ENCODE measurements around the gene MYOF.
A peak's percentile ranks its signal among the peaks of the same experiment; 100 is the strongest.
"Not testable (repeated sequence)": the region's sequence is repeated elsewhere in the genome, so short reads cannot be mapped to it uniquely, and the experiment has no call there.

Gene MYOF

DNA sequence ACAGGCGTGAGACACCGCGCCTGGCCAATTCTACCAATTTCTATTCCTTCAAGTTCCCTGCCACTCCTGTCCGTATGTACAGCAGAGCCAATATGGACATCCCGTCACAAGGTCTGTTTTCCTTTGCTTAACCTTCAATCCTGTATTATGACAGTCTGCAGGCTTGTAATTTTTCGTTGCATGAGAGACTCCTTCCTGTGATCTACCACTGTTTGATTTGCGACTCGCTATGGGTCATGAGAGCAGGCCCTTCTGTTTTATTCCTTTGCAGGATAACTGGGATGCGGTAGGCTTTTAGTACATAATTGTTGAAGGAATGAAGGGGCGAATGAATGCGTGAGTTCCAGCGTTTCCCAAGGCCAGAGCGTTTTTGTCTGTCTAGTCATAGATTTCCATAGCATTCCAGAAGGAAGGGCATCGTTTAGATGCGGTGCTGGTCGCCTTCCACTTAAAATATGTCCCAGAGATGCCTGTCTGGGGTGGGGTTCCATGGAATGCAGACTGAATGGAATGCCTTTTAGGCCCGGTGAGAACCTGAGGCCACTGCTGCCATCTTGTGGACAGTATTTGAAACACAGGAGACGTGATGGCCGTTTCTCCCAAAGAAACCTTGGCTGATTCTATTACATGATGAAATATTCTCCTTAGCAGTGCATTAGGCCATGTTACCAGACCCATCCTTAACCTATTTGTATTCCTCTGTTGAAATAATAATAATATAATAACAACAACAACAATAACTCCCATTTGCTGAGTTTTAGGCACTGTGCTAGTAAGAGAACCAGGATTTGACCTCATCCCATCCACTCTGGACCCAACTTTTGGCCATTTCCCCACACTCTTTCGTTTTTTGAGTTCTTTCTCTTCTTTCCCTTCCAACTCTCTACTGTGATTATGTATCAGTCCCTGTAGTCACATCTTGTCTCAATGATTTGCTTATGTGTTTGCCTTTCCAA lies 193.2 kb downstream of the MYOF start:
- DNase-seq (ENCODE audit: low spot score): peak; percentile 67

DNA sequence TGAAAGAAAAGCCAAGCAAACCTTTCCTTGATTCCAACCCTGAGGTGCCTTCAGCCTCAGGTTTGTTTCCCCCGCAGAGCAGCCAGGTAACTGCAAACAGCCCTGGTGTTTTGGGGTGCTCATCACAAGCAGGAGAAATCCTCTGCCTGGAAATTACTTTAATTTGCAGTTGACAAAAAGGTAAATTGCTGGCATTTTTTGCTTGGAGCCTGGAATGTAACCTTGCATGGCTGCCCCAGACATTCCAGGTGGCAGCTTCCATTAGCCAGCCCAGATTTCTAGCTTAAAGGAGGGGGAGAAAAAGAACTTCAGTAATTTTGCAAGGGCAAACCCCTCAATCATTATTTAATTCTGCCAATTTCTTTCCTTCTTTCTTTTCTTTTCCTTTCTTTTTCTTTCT lies 194.4 kb downstream of the MYOF start:
- no peak for DNase-seq (ENCODE audit: low spot score)

DNA sequence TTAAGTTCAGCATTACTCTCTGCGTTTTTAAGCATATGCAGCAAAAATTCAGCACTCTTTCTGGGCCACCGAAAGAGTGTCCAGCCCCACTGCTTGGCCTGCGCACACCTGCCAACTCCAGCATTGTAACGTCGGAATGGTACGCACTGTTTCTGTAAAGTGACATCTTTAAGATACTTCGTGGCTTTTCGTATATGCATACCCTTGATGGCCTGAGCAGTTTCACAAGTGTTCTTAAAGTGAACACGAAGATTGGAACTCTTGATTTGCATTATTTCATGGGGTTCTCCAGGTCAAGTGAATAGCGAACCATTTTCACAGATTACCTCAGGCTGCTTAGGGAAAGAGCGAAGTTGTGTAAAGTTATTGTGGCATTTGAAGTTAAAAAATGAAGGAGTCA lies 197.9 kb downstream of the MYOF start:
- not testable (repeated sequence) for DNase-seq (ENCODE audit: low spot score)

DNA sequence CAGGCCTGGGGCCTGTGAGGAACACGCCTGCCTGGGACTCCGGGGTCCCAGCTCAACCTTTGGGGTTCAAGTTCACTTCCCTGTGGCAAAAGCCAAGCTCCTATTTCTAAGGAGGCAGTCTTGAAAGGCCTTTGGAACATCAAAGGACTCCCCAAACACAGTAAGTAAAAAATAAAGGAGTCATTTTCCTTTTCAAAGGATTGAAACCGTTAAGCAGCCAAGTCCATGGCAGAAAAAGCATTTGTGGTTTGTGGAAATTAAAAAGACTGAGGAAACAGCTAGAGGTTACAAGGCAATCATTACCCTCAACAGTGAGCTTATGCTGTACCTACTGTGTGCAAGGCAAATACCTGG lies 200.8 kb downstream of the MYOF start:
- DNase-seq (ENCODE audit: low spot score): no peak

DNA sequence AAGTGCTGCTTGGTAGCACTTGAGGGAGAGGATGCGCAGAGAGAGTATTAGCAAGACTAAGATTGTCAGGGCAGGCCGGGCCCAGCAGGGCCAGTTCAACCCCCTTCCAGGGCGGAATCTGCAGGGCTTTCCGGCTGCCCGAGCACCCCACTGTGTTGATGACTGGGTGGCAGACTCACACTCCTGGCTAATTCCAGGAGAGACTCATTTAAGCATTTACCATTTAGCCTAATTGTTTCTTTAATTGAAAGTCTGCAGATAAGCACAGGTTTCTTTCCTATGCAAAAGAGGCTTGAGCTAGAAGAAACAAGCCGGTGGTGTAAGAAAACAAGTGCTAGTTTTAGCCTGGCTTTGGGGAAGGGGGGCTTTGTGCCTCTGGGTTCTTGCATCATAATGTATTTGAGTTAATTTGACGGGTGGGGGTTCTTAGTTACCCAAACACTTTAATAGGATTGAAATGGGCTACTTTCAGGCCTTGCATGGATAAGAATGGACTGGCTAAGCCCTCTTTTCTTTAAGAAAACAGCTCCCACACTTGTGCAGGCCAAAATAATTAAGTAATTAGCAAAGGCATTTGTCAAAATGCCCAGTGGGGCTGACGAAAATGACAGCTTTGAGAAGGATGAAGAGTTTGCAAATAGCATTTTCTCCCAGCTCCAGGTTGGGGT lies 201.3 kb downstream of the MYOF start:
- no peak for DNase-seq (ENCODE audit: low spot score)

DNA sequence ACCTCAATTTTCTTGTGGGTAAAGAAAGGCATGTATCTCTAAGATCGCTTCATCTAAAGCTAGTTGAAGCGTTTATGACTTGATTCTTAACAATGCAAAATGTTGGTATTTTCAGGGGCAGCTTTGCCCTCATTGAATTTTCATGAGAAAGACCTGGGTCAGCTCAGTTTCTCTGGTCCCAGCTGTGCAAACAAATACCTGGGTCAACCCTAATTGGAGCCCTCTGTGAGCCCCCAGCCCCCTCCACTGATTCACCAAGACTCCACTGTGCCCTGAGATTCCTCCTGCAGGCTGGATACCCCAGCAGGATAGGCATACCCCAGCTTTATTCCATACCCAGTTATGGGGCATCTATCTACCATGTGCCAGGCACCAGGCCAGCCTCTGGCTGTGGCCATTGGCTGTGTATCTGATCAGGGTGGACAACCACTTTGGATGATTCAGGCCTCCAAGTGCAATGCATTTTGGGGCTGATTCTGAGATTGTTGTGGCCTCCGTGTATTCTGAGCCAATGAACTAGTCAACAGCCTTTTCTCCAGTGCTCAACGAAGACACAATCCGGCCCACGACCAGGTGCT lies 201.9 kb downstream of the MYOF start:
- DNase-seq (ENCODE audit: low spot score): no peak

DNA sequence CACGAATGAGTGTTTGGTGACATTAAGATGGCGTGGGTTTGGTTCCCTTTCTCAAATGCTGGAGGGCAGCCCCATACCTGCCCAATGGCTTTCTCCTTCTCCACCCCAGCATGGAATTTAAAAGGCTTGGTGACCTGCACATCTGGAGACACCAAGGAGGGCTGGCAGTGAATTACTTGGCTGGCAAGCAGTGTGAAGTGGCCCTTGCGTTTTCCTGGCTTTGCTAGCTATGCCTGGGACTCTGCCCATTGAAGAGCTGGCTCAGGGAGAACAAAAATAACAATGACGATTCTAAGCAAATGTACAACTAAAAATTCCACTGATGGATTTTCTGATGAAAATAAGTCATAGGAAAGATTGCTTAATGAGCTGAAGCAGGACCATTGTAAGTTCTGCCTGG lies 204.8 kb downstream of the MYOF start:
- DNase-seq (ENCODE audit: low spot score): no peak

DNA sequence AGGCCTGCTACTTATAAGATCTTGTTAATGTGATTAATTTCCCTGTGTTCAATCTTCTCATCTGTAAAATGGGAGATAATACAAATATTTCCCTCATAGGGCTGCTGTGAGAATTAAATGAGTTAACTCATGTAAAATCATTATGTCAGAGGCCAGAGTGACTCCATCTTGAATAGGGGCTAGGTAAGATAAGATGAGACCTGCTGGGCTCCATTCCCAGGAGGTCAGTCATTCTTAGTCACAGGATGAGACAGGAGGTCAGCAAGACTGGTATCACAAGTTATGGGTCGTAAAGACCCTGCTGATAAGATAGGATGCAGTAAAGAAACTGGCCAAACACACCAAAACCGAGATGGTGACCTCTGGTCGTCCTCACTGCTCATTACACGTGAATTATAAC lies 207.7 kb downstream of the MYOF start:
- DNase-seq (ENCODE audit: low spot score): no peak

DNA sequence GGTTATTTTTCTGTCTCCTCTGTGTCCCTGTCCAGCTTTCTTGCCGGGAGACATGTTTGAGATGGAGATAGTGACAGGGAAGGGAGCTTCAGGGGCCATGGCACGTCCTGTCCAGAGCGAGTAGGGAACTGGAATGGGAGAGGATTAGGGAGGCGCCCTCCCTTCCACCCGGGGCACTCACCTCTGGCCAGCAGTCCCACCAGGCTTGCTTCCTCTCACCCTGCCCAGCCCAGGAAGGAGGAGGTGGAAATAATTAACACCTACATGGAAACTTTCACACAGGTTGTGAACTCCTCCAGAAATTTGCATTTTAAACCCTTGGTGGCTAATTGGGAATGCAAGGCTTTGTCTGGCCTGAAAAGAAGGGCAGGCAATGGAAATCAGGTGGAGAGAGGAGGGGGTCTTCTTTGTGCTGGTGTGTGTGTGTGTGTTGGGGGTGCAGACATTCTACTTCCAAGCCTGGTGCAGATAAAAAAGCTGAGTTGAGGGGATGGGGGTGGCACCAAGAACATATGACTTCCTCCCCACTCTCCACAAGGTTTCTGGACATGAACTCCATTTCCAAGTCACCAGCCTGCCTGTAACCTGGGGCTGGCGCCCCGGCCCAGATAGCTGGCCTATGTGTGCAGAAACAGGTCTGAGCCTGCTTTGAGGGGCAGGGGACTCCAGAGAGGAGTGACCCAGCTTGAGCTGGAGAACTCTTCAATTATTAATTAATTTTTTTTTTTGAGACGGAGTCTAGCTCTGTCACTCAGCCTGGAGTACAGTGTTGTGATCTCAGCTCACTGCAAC lies 209.1 kb downstream of the MYOF start:
- no peak for DNase-seq (ENCODE audit: low spot score)

DNA sequence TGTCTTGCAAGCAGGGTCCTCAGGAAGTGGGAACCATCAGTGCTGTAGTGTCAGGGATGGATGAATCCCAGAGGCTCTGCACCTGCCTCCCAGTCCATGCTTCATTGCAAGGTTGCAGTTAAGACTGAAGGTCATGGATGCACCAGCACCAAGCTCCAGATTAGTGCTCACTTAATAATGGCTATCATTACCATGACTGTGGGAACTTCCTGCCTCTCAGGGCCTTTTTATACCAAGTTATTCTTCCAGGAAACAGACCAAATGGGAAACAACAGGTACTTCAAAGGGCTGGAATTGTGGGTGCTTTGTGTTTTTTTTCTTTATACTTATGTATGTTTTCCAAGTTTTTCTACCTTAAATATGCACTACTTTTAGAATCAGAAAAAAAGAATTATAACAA lies 210.8 kb downstream of the MYOF start:
- DNase-seq (ENCODE audit: low spot score): no peak

DNA sequence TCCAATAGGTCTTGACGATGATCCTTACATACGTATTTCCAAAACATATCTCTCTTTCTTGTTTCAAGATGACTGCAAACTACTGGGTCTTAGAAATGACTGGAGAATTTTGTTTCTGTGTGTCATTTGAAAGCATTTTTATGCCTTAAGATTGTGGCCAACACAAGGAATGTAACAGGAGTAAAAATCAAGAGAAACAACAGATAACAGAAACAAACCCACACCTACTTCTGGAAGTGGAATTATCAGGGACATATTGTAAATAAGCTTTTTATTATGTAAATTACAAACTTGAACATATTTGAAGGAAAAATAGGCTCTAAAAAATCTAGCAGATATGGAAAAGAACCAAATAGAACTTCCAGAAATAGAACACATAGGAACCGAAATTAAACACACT lies 212.9 kb downstream of the MYOF start:
- no peak for DNase-seq (ENCODE audit: low spot score)

DNA sequence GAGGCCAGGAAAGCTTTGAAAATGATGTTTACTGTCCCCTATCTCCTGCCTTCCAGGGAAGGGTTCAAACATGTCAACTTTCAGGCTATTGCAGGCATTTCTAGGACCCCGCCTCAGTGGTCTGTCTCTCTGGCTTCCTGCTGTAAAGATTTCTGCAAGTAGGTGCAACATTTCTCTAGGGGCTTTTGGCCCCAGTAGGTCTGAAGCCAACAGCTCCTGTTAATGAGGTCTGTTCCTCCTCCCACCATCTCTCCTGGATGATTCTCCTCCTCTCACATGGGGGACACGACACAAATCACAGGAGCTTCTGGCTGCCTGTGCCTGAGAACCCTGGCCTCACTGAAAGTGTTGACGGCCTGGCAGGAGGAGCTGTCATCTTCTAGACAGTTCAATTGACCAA lies 214.1 kb downstream of the MYOF start:
- DNase-seq (ENCODE audit: low spot score): no peak

DNA sequence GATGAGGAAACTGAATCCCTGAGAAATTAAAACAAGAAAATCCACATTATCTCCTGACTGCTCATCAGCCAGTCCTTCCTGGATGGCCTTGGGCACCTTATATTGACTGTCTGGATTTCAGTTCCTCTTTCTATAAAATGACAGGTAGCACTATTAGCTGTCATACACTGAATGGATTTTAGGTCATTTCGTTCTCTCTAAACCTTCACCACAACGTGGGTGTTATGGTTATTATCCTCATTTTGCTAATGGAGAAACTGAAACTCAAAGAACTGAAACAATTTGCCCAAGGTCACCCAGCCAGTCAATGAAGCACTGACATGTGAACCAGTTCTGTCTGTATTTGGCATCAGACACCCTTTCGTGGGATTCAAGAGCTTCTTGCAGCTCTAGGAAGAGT lies 214.6 kb downstream of the MYOF start:
- no peak for DNase-seq (ENCODE audit: low spot score)

DNA sequence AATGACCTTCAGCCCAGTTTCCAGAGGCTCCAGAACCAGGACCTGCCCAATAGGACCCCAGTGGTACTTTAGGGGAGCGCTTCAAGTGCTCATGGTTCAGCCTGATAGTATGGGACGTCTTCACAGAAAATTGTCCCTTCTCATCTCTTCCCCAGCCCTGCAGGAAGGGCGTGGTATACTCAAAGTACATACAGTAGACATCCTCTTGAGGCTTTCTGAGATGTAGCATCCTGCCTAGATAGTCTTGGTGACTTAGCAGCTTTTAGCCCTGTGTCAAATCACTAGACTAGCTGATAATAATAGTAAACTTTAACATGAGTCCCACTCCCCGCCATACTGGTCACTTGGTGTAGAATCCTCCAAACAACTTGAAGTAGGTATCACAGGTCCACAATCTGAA lies 215.3 kb downstream of the MYOF start:
- no peak for DNase-seq (ENCODE audit: low spot score)

DNA sequence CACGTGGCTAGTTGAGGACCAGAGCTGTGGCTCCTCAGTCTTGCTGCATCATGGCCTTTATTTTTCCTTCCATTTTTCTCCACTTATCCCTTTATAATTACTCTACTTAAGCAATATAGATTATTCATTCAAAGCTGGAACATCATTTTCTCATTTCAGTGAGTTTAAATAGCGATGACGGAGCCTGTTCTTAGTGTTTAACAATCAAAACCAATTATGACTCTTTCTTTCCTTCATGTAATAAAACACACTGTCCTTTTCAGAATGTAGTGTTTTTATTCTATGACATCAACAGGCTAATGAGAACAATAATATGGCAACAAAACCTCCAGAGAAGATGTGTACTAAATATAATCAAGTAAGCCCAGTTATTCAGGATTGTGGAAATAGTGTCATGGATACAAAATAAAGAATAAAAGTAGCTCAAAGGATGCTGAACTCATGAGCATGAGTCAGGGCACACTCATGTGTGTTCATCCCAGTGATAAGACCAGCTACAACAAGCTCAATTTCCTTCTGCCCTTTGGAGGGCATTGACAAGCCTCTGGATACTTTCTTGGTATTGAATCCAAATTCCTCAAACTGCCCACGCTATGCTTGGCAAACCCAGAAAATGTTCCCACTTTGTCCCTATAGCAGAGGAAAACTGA lies 220.0 kb downstream of the MYOF start:
- DNase-seq (ENCODE audit: low spot score): peak; percentile 55

DNA sequence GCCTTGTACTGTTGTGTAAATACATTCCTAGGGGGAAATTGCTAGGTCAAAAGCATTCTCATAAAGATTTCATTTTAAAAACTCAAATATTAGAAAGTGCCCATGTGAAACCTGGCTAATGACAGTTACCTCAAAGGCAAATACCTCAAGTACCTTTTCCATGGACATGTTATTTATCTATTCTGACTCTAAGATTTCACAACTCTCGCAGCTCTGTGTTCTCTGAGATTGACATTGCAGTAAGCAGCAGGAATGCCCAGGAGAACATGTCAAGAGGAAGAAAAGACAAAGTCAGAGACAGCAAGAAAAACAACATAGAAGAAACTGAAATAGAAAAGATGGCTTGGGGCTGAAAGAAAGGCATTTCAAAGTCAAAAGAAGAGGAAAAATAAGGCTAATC lies 221.0 kb downstream of the MYOF start:
- no peak for DNase-seq (ENCODE audit: low spot score)

DNA sequence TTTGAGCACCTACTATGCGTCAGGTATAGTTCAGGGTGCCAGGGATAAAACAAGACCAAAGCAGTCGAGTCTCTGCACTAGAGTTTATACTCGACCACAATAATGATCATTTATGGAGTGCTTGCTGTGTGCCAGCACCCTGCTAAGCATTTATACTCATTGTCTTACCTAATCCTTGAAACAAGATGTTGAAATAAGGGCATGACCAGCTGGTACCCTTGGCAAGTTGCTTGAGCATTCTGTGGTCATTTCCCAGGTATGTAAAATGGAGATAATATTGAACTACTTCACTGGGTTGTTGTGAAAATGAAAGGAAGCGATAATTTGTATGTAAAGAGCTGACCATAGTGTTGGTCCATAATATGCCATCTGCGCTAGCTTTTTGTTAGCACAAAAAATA lies 223.0 kb downstream of the MYOF start:
- no peak for DNase-seq (ENCODE audit: low spot score)
